Stimulated activated CD8-positive, alpha-beta memory T cell treated with anti-CD3 and anti-CD28 coated beads, Interleukin-12 subunit alpha, Interleukin-12 subunit beta, amount 100 ng/mL, for 4 hours (primary cell): ENCODE data around the gene CMTM1.
"Not testable (repeated sequence)": the region's sequence is repeated elsewhere in the genome, so short reads cannot be mapped to it uniquely, and the experiment has no call there.

ENCODE experiments used
- DNase-seq: peaks from one replicate; pipeline ENCODE4 v3.0.0-alpha.2; 2020; ENCODE audit warnings: low read depth

The CMTM1 gene

GRCh38 chr16:66592814-66593213 is 26.6 kb downstream of the CMTM1 start:
- no peak for DNase-seq

DNA sequence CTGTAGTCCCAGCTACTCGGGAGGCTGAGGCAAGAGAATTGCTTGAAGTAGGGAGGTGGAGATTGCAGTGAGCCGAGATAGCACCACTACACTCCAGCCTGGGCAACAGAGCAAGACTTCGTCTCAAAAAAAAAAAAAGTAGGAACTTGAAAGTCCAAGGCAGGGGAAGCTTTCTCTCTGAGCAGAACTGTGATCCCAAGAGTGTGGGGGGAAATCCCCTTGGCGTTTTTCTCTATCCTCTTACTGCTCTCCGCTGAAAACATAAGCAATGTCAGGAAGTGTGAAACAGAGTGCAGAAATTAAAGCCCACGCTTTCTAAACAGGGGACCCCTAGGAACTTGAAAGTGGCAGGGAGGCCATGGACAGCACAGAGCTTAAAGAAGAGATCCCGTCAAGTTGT is 28.5 kb downstream of the CMTM1 start:
- no peak for DNase-seq

GRCh38 chr16:66596559-66596958 is 30.3 kb downstream of the CMTM1 start:
- DNase-seq: not testable (repeated sequence)

DNA sequence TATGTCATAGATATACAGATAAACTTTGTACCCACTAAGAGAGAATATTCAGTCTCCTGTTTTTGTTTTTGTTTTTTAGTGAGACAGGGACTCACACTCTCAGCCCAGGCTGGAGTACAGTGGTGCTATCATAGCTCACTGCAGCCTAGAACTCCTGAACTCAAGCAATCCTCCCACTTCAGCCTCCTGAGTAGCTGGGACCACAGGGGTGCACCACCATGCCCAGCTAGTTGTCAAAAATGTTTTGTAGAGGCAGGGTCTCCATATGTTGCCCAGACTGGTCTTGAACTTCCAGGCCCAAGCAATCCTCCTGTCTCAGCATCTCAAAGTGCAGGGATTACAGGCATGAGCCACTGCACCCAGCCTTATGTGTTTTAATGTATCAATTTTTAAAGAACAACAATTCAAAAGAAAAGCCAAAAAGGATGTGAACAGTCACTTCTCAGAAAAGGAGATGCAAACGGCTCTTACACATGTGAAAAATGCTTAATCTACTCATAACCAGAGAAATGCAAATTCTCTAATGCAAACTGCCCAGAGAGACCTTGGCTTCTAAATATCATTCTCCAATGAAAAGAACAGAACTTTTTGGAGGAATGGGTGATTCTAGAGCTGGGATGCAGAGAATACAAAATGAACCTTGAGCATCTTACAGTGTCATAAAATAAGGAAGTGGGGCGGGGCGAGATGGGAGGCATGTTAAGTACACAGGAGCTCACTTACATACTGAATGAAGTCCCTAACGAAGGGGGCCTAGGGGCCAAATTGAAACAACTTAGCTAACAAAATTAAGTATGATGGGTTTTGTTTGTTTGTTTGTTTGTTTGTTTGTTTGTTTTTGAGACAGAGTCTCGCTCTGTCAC is 31.0 kb downstream of the CMTM1 start:
- DNase-seq: no peak

DNA sequence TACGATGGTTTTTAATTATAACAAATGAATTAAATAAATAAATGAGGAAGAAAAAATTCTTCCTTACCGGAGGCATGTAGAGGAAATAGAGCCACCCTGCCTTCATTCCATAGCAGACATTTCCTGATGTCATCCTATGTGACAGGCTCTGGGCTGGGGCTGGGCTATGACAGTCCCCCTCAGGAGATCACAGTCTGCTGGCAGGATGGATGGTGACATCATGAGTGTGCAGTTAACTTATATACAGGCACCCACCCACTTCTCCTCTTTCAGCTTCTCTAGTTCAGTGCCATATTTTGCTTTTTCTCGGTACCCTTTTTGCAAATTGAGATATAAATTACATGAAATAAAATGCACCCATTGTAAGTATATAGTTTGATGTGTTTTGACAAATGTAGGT is 31.9 kb downstream of the CMTM1 start:
- DNase-seq: no peak

DNA sequence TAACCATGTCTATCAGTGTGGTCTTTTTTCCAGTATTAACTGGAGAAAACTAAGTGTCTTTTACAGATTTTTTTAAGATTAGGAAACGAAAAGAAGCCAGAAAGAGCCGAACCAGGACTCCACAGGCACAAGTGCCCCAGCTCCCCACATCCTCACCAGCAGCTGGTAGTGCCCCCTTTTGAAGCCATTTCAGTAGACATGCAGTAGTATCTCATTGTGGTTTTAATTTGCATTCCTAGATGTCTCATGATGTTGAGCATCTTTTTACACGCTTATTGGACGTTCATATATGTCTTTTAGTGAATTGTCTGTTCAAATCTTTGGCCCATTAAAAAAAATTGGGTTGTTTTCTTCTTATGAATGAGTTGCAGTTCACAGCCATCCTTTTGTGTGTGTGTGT is 33.5 kb downstream of the CMTM1 start:
- DNase-seq: no peak

DNA sequence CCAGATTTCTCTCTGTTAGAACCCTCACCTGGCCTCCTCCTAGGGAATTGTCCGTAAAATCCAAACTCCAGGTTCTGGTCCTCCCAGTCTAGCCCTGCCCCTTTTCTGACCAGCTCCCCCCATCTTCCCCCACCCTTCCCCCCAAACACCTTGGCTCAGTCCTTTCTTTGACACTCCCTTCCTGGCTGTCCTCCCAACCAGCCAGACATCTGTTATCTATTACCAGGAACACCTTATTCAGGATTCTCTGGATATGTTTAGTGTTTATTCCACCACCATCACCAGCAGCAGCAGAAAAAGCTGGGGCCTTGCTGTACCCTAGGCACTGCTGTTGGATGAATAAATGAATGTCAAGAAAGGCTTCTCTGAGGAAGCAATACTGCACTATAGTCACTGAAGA is 34.2 kb downstream of the CMTM1 start:
- DNase-seq: no peak

- DNase-seq: no peak
Observed at GRCh38 chr16:66601471-66601870, 35.2 kb downstream of the CMTM1 start.

- DNase-seq: peak; percentile 40
Observed at GRCh38 chr16:66603537-66604375, 37.5 kb downstream of the CMTM1 start.

DNA sequence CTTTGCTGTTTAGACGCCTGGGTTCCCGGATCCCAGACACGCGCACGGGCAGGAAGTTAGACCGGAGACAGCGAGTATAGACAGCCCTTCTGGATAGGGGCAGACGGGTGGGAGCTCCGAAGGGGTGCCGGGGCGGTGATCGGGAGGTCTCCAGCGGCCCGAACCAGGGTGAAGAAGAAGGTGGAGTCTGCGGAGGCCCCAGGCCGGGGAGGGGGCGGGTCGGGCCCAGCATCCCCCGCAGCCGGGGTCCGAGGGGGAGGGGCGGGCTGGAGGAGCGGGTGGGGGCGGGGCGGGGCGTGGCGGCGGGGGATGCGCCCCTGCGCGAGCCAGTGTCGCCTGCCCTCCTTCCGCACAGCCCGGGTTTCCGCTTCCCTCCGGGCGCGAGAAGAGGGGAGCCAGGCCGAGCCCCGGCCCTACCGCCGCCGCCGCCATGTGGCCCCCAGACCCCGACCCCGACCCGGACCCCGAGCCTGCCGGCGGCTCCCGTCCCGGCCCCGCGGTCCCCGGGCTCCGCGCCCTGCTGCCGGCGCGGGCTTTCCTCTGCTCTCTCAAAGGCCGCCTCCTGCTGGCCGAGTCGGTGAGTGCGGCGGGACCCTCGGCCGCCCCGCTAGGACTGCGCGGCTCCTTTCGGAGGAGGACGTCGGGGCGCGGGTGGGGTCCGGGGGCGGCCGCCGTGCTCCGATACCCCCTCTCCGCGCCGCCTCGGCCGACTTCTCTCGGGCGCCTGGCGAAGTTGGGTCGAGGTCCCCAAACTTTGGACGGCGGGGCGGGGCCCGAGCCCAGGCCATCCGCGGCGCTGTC is 38.3 kb downstream of the CMTM1 start, which contains the start of gene CMTM3:
CMTM3 (plus strand) TSS at position 329 of the 801 bp plus-strand sequence; CDS start at position 431, 102 bp downstream.
- DNase-seq: peak; percentile 61

GRCh38 chr16:66605177-66605978 is 39.1 kb downstream of the CMTM1 start:
- peak; percentile 28 for DNase-seq

GRCh38 chr16:66605979-66606751 is 39.9 kb downstream of the CMTM1 start:
- no peak for DNase-seq

DNA sequence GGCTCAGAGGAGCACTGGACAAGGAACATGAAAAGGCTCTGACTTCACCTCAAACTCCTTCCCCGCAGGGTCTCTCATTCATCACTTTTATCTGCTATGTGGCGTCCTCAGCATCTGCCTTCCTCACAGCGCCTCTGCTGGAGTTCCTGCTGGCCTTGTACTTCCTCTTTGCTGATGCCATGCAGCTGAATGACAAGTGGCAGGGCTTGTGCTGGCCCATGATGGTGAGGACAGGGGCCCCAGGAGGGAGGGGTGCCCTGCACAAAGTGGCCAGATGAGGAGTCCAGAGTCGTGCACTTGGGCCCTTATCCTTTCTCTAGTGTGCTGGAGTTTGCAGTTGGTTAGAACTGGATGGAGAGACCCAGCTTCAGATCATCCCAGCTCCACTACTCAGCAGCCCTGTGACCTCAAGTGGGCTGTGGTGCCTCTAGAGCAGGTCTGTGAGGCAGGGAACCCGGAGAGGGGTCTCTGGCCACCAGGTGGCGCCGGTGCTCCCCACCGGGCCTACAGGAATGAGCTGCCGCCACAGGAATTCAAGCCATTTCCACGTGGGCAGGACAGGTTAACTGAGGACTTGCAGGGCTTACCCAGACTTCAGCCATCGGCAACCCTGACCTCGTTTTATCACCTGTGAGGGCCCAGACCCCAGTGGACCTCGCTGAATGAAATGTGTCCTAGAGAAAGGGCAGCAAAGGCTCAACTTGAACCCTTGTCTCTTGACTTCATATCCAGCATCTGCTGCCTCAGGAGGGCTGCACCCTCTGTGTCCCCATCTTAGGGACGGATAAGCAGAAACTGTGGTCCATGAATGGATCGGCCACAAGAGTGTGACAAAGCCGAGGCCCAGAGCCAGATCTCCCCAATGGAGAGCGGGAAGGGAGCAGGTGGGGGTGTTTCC is 42.3 kb downstream of the CMTM1 start:
- DNase-seq: peak; percentile 67

DNA sequence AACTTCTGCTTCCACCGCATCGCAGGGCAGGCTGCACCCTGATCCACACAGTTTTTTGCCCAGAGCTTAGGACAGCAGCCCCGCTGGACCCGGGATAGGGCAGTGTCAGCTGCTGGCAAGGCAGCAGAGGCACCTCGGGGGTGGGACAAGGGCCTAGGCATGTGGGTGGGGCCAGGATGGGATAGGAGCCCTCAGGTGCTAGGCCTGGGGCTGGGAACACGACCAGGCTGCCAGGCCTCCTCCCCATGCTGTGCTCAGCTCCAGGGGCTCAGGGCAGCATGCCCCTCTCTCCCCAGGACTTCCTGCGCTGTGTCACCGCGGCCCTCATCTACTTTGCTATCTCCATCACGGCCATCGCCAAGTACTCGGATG is 42.9 kb downstream of the CMTM1 start:
- DNase-seq: no peak

- DNase-seq: no peak
Observed at GRCh38 chr16:66610111-66610820, 44.0 kb downstream of the CMTM1 start.

DNA sequence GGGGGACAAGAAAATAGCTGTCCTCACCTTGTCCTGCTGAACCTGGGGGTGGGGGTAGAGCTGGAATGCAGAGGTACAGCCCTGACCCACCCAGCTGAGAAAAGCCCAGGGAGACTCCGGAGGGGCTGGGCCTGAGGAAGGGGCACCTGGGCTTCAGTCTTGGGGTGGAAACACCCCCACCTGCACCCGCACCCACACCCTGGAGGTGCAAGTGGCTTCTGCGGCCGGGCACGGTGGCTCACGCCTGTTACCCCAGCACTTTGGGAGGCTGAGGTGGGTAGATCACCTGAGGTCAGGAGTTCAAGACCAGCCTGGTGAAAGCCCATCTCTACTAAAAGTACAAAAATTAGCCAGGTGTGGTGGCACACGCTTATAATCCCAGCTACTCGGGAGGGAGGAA is 45.7 kb downstream of the CMTM1 start:
- not testable (repeated sequence) for DNase-seq

- DNase-seq: no peak
Observed at GRCh38 chr16:66612422-66612821, 46.2 kb downstream of the CMTM1 start.

GRCh38 chr16:66614161-66614802 is 48.0 kb downstream of the CMTM1 start:
- no peak for DNase-seq
